AG04450 (cell line): ENCODE results near the gene UBXN6. TPM values are rescaled to one million over a fixed set of nuclear protein-coding genes. Genes with fewer than 3 reads are reported as not detected.

Experiments
- CTCF ChIA-PET: fragments of 300-600, 350-600 bp; formaldehyde crosslinking; extraction: SDS; loops from one replicate; lab custom pipeline; 2022; ENCODE audit warnings: antibody characterized with exemption, inconsistent platforms; lab: Charles Lee
- POLR2A ChIA-PET: fragments of 350-600 bp; formaldehyde crosslinking; extraction: SDS; loops from one replicate; lab custom pipeline; 2021; ENCODE audit warnings: antibody characterized with exemption, inconsistent platforms; lab: Yijun Ruan, JAX
- DNase-seq: peaks from one replicate; pipeline ENCODE4 v3.0.0-alpha.2; 2011; ENCODE audit warnings: low read depth, low spot score
- H3K27ac ChIP-seq: one replicate; pipeline ENCODE4 v1.5.1; 2012; ENCODE audit warnings: low read depth, low read length, control low read depth
- H3K27me3 ChIP-seq: one replicate; pipeline ENCODE4 v1.6.0; 2012; ENCODE audit warnings: low read length; ENCODE audit not compliant: control insufficient read depth, insufficient read depth
- H3K4me3 ChIP-seq: 2 replicates; pipeline ENCODE4 v1.5.1; 2011; ENCODE audit warnings: mild to moderate bottlenecking, low read depth, low read length, control low read depth
- H3K9me3 ChIP-seq: 2 replicates; pipeline ENCODE4 v1.5.1; 2012; ENCODE audit warnings: low read length; ENCODE audit not compliant: control insufficient read depth, insufficient read depth
- polyA plus RNA-seq: library from polyadenylated mRNA; depleted of rRNA; stranded (reverse); fragments of >200 nt; gene quantifications from 2 replicates; pipeline ENCODE4 v1.2.3, GENCODE V29; 2011
- TF ChIP-seq, protein P1 (sequence below): IDR thresholded peaks from 2 replicates; pipeline ENCODE4 v1.5.1; 2011; ENCODE audit warnings: low read depth, low read length, control low read depth, inconsistent platforms

Gene UBXN6
- polyA plus RNA-seq, 1 experiment = 45.2 TPM

- ChIA-PET POLR2A (interaction anchor here (0.5 to 3.5 kb wide), 8 partner anchors 10 to 56 kb away, joined by 3 to 23 read pairs (median 4); partner anchors contain the start of genes CHAF1A and HDGFL2), CTCF (no interaction called here)
- H3K4me3 ChIP-seq = peak overlapping the region; percentile 84
- no peak for DNase-seq
- no peaks in the 10 kb centered on the region for H3K27me3 ChIP-seq
- TF ChIP-seq, protein P1, sequence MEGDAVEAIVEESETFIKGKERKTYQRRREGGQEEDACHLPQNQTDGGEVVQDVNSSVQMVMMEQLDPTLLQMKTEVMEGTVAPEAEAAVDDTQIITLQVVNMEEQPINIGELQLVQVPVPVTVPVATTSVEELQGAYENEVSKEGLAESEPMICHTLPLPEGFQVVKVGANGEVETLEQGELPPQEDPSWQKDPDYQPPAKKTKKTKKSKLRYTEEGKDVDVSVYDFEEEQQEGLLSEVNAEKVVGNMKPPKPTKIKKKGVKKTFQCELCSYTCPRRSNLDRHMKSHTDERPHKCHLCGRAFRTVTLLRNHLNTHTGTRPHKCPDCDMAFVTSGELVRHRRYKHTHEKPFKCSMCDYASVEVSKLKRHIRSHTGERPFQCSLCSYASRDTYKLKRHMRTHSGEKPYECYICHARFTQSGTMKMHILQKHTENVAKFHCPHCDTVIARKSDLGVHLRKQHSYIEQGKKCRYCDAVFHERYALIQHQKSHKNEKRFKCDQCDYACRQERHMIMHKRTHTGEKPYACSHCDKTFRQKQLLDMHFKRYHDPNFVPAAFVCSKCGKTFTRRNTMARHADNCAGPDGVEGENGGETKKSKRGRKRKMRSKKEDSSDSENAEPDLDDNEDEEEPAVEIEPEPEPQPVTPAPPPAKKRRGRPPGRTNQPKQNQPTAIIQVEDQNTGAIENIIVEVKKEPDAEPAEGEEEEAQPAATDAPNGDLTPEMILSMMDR = no peak
- no peaks in the 10 kb centered on the region; the same call in 1 of the 2 replicates for H3K9me3 ChIP-seq
- peak overlapping the region; percentile 92 for H3K27ac ChIP-seq
Measured at GRCh38 chr19:4454747-4455718, 2.6 kb downstream of the UBXN6 start.

DNA sequence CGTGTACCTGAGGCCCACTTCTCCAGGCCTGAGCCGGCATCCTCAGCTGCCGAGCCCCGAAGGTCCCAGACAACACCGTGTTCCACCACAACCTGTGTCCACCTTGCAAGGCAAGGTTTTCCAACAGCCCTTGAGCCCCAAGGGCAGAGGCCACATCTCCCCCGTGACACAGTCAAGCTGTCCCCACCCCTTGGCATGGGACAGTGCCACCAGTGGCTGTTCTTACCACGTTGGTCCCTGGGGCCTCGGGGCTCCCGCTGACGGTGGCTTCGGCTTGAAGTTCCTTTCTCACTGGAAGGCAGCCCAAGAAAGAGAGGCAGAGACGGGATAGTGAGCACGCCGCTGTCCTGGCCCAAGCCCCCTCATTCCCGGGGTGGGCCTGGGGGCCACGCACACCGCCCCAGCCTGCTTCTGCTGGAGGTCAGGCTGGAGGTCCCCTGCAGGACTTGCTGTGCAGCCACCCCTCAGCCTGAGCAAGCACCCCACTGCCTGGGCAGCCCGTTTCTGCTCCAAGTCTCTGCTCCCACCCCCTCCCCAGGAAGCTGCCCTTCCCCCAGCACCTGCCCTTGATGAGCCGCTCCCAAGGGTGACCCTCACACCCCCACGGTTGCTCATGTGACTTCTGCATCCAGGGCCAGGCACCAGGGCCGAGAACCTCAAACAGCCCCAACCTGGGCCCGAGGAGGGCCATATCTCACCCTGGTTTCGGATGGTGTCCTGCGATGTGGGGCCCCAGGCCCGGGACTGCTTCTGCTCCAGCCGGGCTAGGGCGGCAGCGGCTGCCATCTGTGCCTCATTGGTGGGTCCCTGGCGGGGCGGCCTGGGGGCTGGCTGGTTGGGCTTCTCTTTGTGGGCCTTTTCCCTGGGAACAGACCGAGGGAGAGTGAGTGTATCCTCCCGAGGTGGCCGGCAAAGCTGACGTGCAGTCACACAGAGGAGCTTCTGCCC, 4.1 kb downstream of the UBXN6 start:
- no peak overlapping the region for H3K27ac ChIP-seq
- H3K27me3 ChIP-seq = no peaks in the 10 kb centered on the region
- no peaks in the 10 kb centered on the region; the same call in 1 of the 2 replicates for H3K9me3 ChIP-seq
- H3K4me3 ChIP-seq = no peak overlapping the region
- DNase-seq = no peak
- TF ChIP-seq, protein P1 = no peak
- CTCF ChIA-PET = no interaction called here
- POLR2A ChIA-PET = interaction anchor here (1.6 to 3.5 kb wide), 2 partner anchors 9 to 18 kb away, joined by 3 to 17 read pairs; no protein-coding TSS in a partner anchor

DNA sequence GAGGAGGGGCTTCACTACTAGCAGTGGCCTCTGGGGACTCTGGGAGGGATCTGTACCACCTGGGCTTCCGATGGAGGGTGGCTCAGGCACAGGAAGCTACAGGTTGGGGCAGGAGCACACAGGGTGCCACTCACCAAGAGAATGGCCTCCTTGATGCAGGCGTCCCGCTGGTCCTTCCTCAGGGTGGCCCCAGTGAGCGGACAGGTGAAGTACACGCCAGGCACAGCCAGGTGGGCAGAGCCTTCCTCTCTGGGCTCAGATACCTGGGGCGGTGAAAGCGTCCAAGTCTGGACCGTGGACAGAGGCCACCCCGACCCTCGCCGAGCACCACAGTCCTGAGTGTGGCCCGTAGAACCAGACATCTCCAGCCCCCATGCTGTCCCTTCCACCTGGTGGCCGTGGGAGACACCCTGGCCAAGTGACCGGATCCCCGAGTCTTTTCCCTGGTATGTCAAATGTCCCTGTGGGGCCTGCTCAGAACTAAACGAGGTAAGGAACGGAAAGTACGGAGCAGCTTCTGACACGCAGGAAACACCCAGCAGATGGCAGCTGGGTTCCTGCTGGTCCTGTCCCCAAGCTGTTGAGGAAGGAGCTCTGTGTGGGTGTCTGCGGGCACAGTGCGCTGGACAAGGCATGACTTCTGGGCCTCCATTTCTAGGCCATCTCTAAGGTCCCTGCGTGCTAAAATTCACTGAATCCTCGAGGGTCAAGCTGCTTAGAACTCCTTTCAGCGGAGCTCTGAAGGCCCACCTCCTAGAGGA, 5.2 kb downstream of the UBXN6 start:
- POLR2A ChIA-PET = interaction anchor here (0.7 to 1.6 kb wide), 3 partner anchors 16 to 69 kb away, joined by 3 read pairs; no protein-coding TSS in a partner anchor
- Histone ChIP-seq H3K4me3 (no peak overlapping the region), H3K9me3 (no peaks in the 10 kb centered on the region; the same call in 1 of the 2 replicates), H3K27me3 (no peaks in the 10 kb centered on the region), H3K27ac (no peak overlapping the region)
- TF ChIP-seq, protein P1 = no peak
- no peak for DNase-seq
- CTCF ChIA-PET = no interaction called here

- CTCF ChIA-PET = interaction anchor here (1.3 kb wide), 1 partner anchor 49 kb away, joined by 5 read pairs; no protein-coding TSS in a partner anchor
- no peaks in the 10 kb centered on the region; the same call in 1 of the 2 replicates for H3K9me3 ChIP-seq
- TF ChIP-seq, protein P1 = no peak
- POLR2A ChIA-PET = no interaction called here
- DNase-seq = no peak
- H3K4me3 ChIP-seq = no peak overlapping the region
- no peaks in the 10 kb centered on the region for H3K27me3 ChIP-seq
- H3K27ac ChIP-seq = no peak overlapping the region
Measured at GRCh38 chr19:4449639-4450028, 8.0 kb downstream of the UBXN6 start.
